ENCODE data around the gene CD27.

DNA sequence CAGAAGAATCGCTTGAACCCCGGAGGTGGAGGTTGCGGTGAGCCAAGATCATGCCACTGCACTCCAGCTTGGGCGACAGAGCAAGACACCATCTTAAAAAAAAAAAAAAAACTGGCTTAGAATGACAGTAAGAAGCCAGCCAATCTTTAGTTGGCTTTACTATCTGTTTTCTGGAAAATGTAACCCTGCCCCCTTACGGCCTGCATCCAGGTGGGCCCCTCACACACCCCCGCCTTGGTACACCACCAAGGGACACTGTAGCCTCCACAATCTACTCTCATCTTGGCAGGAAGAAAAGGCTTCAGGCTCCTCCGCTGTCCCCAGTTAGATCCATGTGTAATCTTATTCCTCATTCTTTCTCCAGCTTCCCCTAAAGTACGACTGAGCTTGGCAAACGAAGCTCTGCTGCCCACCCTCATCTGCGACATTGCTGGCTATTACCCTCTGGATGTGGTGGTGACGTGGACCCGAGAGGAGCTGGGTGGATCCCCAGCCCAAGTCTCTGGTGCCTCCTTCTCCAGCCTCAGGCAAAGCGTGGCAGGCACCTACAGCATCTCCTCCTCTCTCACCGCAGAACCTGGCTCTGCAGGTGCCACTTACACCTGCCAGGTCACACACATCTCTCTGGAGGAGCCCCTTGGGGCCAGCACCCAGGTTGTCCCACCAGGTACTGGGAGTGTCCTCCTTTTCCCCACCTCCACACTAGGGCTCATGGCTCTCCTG, 13.7 kb downstream of the CD27 start:
- TF ChIP-seq CTCF (IDR thresholded peaks at IDR 0.05), result no peak
- TF ChIP-seq EZH2 (IDR thresholded peaks at IDR 0.05; ENCODE audit: borderline replicate concordance, insufficient read depth, low read depth, low read length, poor library complexity, severe bottlenecking), result no peak

Measured in B cell (primary cell).